Fibroblast of lung (primary cell): ENCODE measurements around the gene CTSC.

ENCODE experiments used
- CTCF ChIP-seq, 2 donors: IDR thresholded peaks in 1 of 2; conservative IDR thresholded peaks in 1 of 2; 1 replicate in 1 of 2; 2 replicates in 1 of 2; pipeline ENCODE4 v1.5.1; 2011 to 2012; ENCODE audit warnings: low read length in 2 of 2, control low read depth in 1 of 2, inconsistent platforms in 1 of 2, low read depth in 1 of 2, mild to moderate bottlenecking in 1 of 2
- EZH2 ChIP-seq: IDR thresholded peaks from 2 replicates; pipeline ENCODE4 v1.5.1; 2012; ENCODE audit warnings: low read length, control low read depth, mild to moderate bottlenecking; ENCODE audit errors: missing control alignments

DNA sequence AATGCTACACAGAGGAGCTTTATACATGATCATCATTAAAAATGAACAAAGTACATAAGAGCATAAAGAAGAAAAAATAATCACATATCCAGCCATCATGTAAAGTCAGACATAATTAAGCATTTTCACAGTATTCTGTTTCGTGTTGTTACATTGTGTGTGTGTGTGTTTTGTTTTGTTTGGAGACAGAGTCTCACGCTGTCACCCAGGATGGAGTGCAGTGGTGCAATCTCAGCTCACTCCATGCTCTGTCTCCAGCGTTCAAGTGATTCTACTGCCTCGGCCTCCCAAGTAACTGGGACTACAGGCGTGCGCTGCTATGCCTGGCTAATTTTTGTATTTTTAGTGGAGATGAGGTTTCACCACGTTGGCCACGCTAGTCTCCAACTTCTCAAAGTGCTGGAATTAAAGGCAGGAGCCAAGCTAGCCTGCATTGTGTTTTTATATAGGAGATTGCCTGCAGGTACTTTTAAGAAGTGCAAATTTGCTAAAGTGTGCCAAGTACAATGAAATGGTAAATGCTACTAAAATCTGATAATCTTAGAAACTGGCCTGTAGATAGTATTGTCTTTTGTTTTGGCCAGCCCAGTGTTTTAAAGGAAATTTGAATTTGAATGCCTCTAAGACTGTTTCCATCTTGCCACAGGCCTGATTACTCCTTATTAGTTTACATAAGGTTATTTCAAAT lies 7.8 kb downstream of the CTSC start:
- no peak for TF ChIP-seq CTCF (conservative IDR thresholded peaks at IDR 0.05 in 1 of 2, IDR thresholded peaks at IDR 0.05 in 1 of 2; ENCODE audit: low read depth in 1 of 2, low read length in 2 of 2)
- TF ChIP-seq EZH2: no peak
